Activated CD4-positive, alpha-beta T cell treated with anti-CD3 and anti-CD28 coated beads, Interleukin-10, Interleukin-2, amounts not matched to agents 100 ng/mL and 50 ng/mL, durations not matched to agents 16 hours and 8 hours (primary cell): ENCODE data around the gene UBE2E1.
"Not testable (repeated sequence)": the region's sequence is repeated elsewhere in the genome, so short reads cannot be mapped to it uniquely, and the experiment has no call there.

Source experiments
- DNase-seq: peaks from one replicate; pipeline ENCODE4 v3.0.0-alpha.2; 2020

UBE2E1 gene

DNA sequence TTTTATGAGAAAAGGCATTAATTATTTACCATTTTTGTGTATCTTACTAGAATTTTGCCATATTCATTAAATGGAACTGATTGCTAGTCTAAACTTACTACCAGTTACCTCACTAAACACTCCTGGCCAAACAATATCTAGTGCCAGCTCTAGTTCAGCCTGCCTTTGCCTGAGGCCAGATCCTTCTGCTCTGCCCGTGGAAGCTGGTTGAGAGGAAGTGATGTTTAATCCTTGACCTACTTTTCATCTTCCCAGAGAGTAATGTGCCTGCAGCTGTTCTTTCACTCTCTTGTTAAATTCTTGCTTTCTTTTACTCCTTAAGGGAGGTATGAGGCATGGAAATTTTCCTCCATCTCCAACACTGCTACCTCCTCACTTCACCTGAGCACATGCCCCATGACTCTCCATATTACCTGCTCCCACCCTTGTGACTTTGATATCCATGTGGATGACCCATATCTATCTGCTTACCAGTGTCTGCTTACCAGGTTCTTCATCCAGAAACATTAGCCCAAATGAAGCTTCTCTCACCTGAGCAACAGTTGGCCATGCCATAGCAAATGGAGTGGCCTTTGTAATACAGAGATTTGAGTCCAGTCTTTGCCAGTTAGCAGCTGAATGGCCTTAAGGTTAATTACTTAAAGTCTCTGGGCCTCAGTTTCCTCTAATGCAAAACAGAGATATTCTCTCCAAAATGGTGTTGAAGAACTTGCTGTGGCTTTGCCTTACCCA, 53.4 kb downstream of the UBE2E1 start:
- no peak for DNase-seq

DNA sequence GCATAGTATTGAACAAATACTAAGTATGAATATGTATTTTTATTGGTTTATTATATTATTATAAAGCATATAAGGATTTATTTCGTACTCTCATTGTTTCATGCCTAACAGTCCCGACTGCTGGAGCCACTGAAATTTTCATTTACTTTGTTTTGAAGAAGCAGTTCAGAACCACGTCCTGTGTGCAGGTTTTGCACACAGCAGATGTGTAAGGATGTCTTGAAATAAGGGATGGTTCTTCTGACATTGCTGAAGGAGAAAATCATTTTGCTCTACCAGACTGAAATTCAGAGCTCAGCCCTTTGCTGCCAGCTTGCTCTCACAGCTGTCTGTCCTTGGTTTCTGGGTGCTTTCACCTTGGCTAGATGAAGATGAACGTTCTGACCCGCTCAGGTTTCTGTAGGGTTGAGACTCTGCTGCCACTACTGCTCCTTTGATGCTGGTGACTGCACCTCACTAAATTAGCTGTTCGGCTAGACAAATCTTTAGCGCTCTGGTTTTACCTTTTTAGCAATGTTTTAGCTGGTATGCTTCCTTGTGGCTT, 54.2 kb downstream of the UBE2E1 start:
- DNase-seq: no peak

GRCh38 chr3:23861689-23862088, 55.9 kb downstream of the UBE2E1 start:
- no peak for DNase-seq

GRCh38 chr3:23863060-23863459, 57.3 kb downstream of the UBE2E1 start:
- DNase-seq: no peak

GRCh38 chr3:23864931-23865330, 59.2 kb downstream of the UBE2E1 start:
- DNase-seq: no peak

DNA sequence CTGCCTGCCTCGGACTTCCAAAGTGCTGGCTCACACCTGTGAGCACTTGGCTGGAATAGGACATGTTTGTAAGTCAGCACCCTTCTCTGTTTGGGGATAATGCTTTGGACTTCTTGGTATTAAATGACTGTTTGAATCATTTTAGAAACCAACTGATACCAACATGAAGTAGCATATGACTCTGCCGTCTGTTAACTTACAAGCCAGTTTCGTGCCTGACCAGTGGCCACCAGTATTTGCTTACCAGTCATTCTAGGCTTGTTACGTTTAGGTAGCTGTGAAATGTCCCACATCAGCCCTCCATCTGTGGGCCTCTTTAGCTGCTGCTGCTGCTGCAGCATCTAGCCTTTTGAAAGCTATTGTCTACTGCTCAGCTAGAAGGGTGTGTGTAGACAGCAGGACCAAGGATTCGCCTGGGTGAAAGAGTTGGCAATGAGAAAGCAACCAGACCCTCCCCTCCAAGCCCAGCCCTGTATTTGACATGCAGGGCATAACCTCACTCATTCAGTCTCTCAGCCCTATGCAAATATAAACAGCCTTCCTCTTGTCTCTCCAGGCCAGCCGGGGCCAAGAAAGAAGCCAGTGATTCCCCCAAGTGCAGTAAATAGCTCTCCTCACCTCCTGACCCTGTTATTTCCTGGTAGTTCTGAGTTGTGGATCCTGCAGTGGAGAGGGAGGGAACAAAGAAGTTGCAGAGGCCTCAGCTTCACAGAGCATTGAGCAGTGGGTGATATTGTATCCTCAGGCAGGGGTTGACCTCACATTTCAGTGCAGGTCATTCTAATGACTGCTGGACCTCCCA, 60.0 kb downstream of the UBE2E1 start:
- no peak for DNase-seq

DNA sequence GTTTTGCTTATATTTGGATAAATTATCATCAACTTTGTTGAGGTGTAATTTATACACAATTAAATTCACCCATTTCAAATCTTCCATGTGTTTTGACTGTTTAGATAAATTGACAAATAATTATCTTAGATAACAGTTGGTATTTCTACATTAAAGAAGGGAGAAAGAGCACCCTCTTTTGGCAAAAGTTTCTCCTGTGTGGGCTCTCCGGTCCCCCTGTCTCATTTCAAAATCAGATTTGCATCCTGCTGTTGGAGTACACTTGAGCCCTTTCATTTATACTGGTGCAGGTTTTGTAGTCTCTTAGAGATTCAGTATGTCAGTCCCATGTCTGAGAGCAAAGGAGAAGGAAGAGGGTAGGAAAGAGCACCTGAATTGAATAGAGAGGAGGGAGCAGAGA, 61.6 kb downstream of the UBE2E1 start:
- DNase-seq: no peak

DNA sequence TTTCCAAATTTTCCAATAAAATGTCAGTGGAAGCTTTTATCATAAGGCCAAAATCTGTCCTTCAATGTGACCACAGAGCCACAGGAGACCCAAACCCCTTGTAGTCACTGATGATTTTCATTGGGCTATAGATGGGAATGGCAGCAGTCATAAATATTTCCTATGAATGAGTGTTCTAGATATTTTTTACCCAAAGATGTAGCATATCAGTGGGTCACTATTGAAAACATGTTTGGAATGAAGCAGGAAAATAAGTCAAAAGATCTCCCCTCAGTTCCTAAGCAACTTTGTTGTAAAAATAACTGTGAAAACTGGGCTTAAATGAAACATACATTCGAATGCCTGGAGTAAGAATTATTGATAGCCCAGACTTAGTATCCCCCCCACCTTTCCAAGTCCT, 62.1 kb downstream of the UBE2E1 start:
- DNase-seq: no peak

DNA sequence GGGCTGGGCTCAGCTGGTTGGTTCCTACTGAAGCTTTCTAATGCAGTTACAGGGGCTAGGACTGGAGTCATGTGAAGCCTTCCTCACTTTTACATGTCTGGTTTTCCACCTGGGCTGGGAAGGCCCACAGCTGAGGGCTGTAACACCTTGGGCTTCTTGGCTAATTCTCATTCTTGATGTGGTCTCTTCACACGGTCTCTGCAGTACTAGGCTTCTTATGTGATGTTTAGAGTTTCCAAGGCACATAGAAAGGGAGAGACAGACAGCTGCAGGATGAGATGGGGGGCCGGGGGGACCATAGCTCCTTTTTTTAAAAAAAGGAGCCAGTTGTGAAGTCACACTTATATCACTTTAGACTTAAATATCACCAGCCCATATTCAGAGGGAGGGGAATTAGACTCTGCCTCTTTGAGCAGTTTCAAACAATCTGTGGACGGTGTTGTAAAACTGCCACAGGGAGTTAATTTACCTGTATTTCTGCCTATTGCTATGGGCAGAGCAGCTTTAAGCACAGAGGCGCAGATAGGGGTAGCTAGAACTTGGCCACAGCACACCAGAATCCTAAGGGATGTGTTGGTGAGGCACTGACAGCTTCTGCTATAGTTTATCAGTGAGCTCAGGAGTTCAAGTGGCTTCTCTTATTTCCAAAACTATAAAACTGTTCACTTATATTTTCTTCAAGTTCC, 64.4 kb downstream of the UBE2E1 start:
- DNase-seq: no peak

DNA sequence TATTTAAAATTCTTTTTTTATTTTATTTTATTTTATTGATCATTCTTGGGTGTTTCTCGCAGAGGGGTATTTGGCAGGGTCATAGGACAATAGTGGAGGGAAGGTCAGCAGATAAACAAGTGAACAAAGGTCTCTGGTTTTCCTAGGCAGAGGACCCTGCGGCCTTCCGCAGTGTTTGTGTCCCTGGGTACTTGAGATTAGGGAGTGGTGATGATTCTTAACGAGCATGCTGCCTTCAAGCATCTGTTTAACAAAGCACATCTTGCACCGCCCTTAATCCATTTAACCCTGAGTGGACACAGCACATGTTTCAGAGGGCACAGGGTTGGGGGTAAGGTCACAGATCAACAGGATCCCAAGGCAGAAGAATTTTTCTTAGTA, 64.9 kb downstream of the UBE2E1 start:
- DNase-seq: not testable (repeated sequence)

- not testable (repeated sequence) for DNase-seq
Observed at GRCh38 chr3:23871361-23871760, 65.6 kb downstream of the UBE2E1 start.

DNA sequence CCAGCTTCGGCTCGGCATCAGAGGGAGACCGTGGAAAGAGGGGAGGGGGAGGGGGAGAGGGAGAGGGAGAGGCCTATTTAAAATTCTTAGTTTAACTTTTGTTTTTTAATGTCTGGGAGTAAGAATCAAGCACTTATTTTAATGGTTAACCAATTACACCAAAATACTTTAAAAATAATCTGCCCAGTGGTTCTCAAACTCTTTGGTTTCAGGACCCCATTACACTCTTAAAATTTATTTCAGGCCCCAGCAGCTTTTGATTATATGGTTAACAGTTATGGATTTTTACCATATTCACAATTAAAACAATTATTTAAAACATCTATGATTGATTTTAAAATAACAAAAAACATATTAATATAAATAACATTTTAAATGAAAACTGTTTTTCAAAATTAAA, 66.6 kb downstream of the UBE2E1 start:
- DNase-seq: no peak

GRCh38 chr3:23873941-23874340, 68.2 kb downstream of the UBE2E1 start:
- no peak for DNase-seq

GRCh38 chr3:23874359-23875112, 68.8 kb downstream of the UBE2E1 start:
- no peak for DNase-seq

DNA sequence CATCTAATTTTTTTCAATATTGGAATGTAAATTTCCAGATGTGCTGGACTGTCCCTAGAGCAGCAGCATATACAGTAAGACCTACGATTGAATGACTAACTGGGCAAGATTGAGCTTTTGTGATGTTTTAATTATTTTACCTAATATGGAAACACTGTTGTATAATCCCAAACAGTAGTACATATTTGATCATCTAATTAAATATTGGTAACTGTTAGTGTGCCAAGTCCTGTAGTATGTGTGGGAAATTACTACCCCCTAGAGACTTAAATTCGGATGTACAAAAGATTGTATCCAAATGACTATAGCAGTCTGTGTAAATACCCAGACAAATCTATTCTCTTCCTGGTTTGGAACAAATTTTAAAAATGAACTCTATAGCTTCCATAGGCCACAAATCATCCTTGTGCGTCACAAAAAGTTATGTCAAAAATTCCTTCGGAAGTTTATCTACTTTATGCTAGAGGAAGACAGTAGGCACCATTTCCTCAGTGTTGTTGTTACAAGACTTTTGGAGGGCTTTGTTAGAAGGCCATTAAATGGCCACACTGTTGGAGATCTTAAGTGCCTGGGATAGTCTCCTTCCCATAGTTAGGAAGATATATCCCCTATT, 69.5 kb downstream of the UBE2E1 start:
- DNase-seq: no peak

DNA sequence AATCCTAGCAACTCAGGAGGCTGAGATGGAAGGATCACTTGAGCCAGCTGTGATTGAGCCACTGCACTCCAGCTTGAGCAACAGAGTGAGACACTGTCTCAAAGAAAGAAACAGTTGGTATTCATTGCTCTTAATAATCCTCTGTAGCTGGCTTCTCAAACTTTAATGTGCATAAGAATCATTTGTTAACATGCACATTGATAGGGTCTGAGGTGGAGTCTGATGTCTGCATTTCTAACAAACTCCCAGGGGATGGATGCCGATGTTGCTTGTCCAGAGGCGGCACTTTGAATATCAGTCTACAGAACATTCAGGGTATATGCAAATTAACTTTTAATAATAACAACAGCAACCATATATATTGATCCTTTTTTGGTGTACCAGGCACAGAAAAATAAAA, 71.2 kb downstream of the UBE2E1 start:
- DNase-seq: no peak

DNA sequence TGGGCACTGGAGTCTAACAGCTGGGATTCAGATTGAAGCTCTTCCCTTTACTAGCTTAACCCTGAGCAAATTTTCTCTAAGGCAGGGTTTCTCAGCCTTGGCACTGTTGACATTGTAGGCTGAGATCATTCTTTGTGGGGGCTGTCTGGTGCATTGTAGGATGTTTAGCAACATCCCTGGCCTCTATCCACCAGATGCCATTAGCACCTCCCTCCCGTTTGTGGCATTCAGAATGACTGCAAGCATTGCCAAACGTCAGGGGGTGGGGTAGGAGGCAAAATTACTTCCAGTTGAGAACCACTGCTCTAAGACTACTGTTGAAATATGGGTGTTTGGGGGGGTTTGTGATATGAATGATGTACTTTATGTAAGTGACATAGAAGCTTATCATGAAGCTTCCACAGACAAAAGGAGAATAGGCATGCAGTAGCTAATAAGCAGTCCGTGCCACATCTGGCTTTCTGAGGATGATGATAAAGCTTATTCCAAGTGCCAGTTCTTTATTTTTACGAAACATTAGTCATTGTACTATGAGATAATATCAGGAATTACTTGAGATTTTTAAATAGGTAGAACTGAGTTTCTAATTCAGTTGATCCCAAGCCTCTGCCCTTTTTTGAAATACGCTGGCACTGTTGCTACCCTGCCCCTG, 71.7 kb downstream of the UBE2E1 start:
- no peak for DNase-seq

DNA sequence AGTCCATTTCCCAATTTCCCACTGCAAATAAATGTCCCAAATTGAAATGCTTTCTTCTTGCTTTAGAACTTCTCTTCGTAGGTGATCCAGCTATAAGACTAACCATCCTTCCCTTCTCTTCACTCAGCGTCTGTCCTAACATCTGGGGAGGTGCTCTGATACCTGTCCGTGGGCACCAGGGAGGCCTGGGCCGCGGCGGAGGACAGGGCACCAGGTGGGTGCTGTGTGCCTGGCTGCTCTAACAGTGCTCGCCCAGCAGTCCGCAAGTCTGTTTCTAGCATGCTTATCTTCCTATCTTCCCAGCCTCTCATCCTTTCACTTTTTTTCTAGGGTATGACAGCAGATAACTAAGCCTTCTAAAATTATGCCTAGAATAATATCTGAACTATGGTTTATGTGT, 73.7 kb downstream of the UBE2E1 start:
- no peak for DNase-seq

DNA sequence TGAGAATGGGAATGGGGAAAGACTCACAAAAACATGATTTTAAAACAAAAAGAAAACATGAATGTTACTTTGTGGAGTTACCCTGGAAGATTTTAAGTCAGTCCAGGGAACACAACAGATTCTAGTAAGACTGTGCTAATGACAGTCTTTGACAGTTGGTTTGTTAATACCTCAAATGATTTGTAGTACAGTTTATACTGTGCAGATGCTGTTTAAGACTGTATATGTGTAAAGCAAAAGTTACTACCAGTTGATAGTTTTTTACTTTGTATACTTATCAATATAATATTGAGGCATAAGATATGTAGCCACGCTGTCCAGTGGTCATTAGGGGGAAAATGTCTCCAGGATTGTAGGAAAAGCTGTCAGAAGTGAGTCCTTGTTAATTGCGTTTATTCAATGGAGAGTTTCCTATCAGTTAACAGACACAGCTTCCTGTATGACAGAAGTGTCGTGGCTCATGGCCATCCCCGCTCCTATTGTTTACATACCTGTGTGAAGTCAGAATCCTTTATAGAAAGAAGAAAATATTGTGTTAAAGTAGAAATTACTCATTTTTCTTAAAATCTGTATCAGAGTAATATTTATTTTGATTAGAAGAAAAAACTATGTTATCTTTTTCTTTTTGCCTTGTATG, 75.1 kb downstream of the UBE2E1 start:
- no peak for DNase-seq

- DNase-seq: not testable (repeated sequence)
Observed at GRCh38 chr3:23881993-23882392, 76.2 kb downstream of the UBE2E1 start.

DNA sequence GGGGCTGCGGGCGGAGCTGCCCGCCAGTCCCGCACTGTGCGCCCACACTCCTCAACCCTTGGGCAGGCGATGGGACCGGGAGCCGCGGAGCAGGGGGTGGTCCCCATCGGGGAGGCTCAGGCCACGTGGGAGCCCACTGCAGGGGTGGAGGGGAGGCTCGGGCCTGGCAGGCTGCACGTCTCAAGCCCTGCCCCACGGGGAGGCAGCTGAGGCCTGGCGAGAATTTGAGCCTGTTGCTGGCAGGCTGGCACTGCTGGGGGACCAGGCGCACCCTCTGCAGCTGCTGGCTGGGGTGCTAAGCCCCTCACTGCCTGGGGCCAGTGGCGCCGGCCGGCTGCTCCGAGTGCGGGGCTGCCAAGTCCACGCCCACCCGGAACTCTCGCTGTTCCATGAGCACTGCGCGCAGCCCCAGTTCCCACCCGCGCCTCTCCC, 76.7 kb downstream of the UBE2E1 start:
- DNase-seq: no peak
